Stomach (tissue), 4 donors: ENCODE measurements around the gene ASIC4.

ENCODE experiments used
- CTCF ChIP-seq, 7 experiments: fragments of 450-650 bp in 4 of 7; fragments of 200-600 bp in 3 of 7; sonication (generic) in 3 of 7; IDR thresholded peaks; one replicate each; pipeline ENCODE4 v1.5.1; 2016 to 2019; ENCODE audit warnings: antibody characterized with exemption in 7 of 7, control low read depth in 2 of 7, mild to moderate bottlenecking in 1 of 7
- EP300 ChIP-seq: sonication (generic); formaldehyde crosslinking; IDR thresholded peaks from one replicate; pipeline ENCODE4 v1.6.1; 2017; ENCODE audit warnings: antibody characterized with exemption
- POLR2A ChIP-seq, 4 donors: fragments of 450-650 bp; IDR thresholded peaks; one replicate each; pipeline ENCODE4 v1.6.1; 2016; ENCODE audit warnings: antibody characterized with exemption in 4 of 4, control low read depth in 2 of 4, mild to moderate bottlenecking in 1 of 4, moderate library complexity in 1 of 4

GRCh38 chr2:219560037-219560892 lies 46.0 kb downstream of the ASIC4 start:
- TF ChIP-seq CTCF (IDR thresholded peaks at IDR 0.05) (peak in 3 of 7 experiments; percentile 85 to 92 (median 88)), POLR2A (IDR thresholded peaks at IDR 0.05) (no peak), EP300 (no peak)
